GM19193 (cell line): Measurements from ENCODE around the gene DDX11.

Experiments used
- POLR2A ChIP-seq: IDR thresholded peaks from 4 replicates; pipeline ENCODE4 v1.6.1; 2011; ENCODE audit not compliant: insufficient read depth, insufficient read length; ENCODE audit errors: extremely low read depth

Gene DDX11

DNA sequence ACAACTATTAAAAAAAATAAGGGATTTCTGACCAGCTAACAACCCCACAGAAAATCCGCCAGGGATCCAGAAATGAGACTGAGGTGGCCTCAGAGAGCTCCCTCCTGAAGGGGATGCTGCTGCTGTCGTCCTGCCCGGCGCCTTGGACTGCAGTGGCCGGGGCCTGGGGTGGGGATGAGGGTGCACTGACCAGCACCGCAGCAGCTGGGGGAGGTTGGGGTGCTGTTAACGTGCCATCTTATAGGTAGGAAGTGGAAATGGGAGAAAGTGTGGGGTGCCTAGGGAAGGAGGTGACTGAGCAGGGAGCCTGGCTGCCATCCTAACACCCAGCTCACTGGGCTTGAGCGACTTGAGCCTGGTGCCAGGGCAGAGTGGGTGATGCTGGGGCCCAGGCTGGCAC, 32.0 kb downstream of the DDX11 start:
- no peak for TF ChIP-seq POLR2A

GRCh38 chr12:31106101-31106803, 32.6 kb downstream of the DDX11 start:
- no peak for TF ChIP-seq POLR2A

DNA sequence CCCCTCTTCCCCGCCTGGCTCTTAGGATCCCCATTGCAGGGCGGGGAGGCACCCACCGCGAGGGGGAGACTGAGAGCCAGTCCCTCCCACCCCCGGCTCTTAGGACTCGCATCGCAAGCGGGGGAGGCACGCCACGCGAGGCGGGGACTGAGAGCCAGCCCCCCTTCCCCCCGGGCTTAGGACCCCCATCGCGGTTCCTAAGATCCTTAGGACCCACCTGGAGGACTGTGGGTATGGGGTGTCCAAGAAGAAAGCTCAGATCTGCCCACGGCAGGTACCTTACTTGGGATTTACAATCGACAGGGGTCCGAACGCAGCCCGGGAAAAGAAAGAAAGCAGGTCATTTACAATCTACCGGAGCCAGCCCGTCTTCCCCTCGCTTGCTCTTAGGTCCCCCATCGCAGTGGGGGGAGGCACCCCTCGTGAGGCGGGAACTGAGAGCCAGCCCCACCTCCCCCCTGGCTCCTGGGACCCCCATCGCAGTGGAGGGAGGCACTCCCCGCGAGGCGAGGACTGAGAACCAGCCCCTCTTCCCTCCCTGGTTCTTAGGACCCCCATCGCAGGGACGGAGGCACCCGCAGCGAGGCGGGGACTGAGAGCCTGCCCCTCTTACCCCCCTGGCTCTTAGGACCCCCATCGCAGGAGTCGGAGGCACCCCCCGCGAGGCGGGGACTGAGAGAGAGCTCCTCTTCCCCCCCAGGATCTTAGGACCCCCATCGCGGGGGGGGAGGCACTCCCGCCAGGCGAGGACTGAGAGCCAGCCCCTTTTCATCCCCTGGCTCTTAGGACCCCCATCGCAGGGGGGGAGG, 43.7 kb downstream of the DDX11 start:
- no peak for TF ChIP-seq POLR2A

- no peak for TF ChIP-seq POLR2A
Measured at GRCh38 chr12:31118347-31119191, 44.9 kb downstream of the DDX11 start.

DNA sequence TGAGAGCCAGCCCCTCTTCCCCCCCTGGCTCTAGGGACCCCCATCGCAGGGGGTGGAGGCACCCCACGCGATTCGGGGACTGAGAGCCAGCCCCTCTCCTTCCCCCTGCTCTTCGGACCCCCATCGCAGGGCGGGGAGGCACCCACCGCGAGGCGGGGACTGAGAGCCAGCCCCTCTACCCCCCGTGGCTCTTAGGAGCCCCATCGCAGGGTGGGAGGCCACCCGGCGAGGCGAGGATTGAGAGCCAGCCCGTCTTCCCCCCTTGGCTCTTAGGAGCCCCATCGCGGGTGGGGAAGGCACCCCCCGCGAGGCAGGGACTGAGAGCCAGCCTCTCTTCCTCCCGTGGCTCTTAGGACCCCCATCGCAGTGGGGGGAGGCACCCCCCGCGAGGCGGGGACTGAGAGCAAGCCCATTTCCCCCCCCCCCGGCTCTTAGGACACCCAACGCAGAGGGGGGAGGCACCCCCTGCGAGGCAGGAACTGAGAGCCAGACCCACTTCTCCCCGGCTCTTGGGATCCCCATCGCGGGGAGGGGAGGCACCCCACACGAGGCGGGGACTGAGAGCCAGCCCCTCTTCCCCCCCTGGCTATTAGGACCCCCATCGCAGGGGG, 45.6 kb downstream of the DDX11 start:
- TF ChIP-seq POLR2A = no peak

DNA sequence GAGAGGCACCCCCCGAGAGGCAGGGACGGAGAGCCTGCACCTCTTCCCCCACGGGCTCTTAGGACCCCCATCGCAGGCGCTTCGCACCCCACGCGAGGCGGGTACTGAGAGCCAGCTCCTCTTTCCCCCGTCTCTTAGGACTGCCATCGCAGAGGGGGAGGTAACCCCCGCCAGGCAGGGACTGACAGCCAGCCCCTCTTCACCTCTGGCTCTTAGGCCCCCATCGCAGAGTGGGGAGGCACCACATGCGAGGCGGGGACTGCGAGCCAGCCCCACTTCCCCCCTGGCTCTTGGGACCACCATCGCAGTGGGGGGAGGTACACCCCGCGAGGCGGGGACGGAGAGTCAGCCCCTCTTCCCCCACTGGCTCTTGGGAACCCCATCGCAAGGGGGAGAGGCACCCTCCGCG, 46.1 kb downstream of the DDX11 start:
- no peak for TF ChIP-seq POLR2A

DNA sequence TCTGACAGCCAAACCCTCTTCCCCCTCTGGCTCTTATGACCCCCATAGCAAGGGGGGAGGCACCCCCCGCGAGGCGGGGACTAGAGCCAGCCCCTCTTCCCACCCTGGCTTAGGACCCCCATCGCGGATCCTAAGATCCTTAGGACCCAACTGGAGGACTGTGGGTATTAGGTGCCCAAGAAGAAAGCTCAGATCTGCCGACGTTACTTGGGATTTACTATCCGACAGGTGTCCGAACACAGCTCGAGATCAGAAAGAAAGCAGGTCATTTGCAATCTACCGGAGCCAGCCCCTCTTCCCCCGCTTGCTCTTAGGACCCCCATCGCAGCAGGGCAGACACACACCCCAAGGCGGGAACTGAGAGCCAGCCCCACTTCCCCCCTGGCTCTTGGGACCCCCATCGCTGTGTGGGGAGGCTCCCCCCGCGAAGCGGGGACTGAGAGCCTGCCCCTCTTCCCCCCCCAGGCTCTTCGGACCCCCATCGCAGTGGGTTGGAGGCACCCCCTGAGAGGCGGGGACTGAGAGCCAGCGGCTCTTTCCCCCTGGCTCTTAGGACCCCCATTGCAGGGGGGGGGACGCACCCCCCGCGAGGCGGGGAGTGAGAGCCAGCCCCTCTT, 46.8 kb downstream of the DDX11 start:
- TF ChIP-seq POLR2A = no peak

- TF ChIP-seq POLR2A = no peak
Measured at GRCh38 chr12:31122481-31122880, 48.8 kb downstream of the DDX11 start.
